Body of pancreas (tissue), 4 donors: ENCODE results near the gene ASXL1.

ENCODE experiments used
- CTCF ChIP-seq, 7 experiments: fragments of 450-650 bp in 4 of 7; fragments of 200-600 bp in 3 of 7; sonication (generic) in 3 of 7; IDR thresholded peaks; one replicate each; pipeline ENCODE4 v1.5.1; 2016 to 2019; ENCODE audit warnings: antibody characterized with exemption in 7 of 7
- POLR2A ChIP-seq, 3 donors: fragments of 450-650 bp; IDR thresholded peaks; one replicate each; pipeline ENCODE4 v1.6.1; 2016; ENCODE audit warnings: antibody characterized with exemption in 3 of 3, mild to moderate bottlenecking in 2 of 3

- no peak for TF ChIP-seq CTCF (IDR thresholded peaks at IDR 0.05)
- no peak for TF ChIP-seq POLR2A (IDR thresholded peaks at IDR 0.05)
These were observed 75.3 kb downstream of the ASXL1 start for GRCh38 chr20:32433311-32434021.
